ENCODE data around the gene OR2D3.

GRCh38 chr11:6931146-6931713, 10.4 kb downstream of the OR2D3 start:
- TF ChIP-seq, protein P1, sequence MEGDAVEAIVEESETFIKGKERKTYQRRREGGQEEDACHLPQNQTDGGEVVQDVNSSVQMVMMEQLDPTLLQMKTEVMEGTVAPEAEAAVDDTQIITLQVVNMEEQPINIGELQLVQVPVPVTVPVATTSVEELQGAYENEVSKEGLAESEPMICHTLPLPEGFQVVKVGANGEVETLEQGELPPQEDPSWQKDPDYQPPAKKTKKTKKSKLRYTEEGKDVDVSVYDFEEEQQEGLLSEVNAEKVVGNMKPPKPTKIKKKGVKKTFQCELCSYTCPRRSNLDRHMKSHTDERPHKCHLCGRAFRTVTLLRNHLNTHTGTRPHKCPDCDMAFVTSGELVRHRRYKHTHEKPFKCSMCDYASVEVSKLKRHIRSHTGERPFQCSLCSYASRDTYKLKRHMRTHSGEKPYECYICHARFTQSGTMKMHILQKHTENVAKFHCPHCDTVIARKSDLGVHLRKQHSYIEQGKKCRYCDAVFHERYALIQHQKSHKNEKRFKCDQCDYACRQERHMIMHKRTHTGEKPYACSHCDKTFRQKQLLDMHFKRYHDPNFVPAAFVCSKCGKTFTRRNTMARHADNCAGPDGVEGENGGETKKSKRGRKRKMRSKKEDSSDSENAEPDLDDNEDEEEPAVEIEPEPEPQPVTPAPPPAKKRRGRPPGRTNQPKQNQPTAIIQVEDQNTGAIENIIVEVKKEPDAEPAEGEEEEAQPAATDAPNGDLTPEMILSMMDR (IDR thresholded peaks at IDR 0.05), result no peak
- TF ChIP-seq POLR2A (IDR thresholded peaks at IDR 0.05), result no peak
